RWPE1 (cell line): Measurements from ENCODE around the gene ZNF469.

Experiments
- CTCF ChIA-PET: fragments of 350-600 bp; sonication (Branson Sonifier 250); formaldehyde crosslinking; extraction: SDS; loops from one replicate; lab custom pipeline; 2021; lab: Yijun Ruan, JAX
- POLR2A ChIA-PET: fragments of 400-600 bp; formaldehyde crosslinking; extraction: SDS; loops from one replicate; lab custom pipeline; 2020; ENCODE audit warnings: antibody characterized with exemption; ENCODE audit not compliant: low non-redundant PET; lab: Yijun Ruan, JAX
- DNase-seq: peaks from one replicate; pipeline ENCODE4 v3.0.0; 2012; ENCODE audit warnings: low spot score
- H3K27ac ChIP-seq: fragments of 450-650 bp; 2 replicates; pipeline ENCODE4 v1.5.1; 2017
- CTCF ChIP-seq: fragments of 450-650 bp; conservative IDR thresholded peaks from 2 replicates; pipeline ENCODE4 v1.5.1; 2017; ENCODE audit warnings: low read depth, mild to moderate bottlenecking

ZNF469 gene

DNA sequence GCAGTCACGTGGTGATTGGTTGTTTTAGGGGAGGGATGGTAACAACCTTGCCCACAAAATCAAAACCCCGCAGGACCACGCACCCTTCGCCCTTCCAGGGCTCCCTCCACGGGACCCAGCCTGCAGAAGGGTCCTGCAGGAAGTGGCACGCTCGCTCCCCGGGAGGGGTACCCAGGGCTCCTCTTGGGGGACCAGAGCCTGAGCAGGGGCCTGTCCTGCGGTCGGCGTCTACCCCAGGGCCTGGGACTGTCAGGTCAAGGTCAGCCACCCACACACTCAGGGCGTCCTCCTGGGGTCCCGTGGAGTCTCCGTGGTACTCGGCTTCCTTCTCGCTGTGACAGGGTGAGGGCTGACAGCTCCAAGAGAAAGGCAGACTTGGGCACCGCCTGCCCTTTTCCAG lies 33.9 kb downstream of the ZNF469 start:
- ChIA-PET POLR2A (no interaction called here), CTCF (no interaction called here)
- DNase-seq, result no peak
- H3K27ac ChIP-seq, result no peak overlapping the region
- no peak for TF ChIP-seq CTCF

DNA sequence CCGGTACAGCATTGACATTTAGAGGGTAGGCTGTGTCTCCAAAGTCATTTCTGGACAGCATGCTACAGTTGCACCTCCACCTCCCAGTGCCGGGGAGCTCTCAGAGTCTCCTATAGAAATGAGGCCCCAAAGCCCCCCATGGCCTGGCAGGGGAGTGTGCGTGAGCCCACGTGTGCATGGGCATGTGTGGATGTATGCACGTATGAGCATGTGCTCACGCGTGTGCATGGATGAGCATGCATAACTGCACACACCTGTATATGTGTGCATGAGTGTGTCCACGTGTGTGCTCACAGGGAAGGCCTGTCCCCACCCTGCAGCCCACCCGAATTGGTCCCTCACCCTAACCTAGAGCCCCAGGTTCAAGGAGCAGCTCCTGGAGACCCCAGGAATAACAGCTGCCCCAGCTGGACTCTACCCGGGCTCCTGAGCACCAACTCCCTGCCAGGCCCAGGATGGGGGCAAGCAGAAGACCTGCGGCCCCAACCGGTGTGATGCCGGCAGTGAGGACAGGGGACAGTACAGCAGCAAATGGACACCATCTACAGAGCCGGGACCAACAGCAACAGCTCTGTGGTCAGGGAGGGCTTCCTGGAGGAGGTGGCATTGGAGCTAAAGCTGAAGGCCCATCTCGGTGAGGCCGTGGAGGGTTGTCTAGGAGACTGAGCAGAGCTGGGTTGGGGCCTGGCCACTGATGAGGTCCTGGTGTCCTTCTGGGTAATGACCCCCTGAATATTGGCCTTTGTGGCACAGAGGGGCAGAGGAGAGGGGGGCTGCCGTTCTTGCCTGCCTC lies 35.1 kb downstream of the ZNF469 start:
- ChIA-PET POLR2A (no interaction called here), CTCF (no interaction called here)
- no peak for DNase-seq
- H3K27ac ChIP-seq, result no peak overlapping the region
- no peak for TF ChIP-seq CTCF

GRCh38 chr16:88418869-88419268 lies 36.1 kb downstream of the ZNF469 start:
- no peak for DNase-seq
- TF ChIP-seq CTCF, result no peak
- H3K27ac ChIP-seq, result no peak overlapping the region
- ChIA-PET POLR2A (no interaction called here), CTCF (interaction anchor here (0.6 kb wide), 1 partner anchor 10 kb away, joined by 4 read pairs; no protein-coding TSS in a partner anchor)

DNA sequence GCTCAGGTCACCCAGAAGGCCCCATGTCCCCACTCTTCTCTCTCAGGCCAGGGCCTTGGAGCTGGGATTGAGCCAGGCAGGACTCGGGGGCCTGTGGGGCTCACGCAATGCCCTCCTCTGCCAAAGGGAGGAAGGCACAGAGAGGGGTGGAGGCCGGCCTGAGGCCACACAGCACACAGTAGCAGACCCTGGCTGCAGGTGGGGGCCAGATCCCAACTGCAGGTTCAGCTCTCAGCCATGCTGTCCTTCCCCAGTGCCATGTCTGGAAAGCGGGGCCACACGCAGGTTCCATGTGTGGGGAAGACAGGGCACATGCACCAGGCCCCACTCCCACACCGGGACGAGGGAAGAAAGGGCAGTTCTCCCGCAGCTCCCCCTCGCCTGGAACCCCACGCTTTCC lies 37.0 kb downstream of the ZNF469 start:
- no peak for TF ChIP-seq CTCF
- POLR2A ChIA-PET, result no interaction called here
- no peak for DNase-seq
- no peak overlapping the region for H3K27ac ChIP-seq
- CTCF ChIA-PET, result interaction anchor here (0.6 kb wide), 1 partner anchor 11 kb away, joined by 4 read pairs; no protein-coding TSS in a partner anchor

DNA sequence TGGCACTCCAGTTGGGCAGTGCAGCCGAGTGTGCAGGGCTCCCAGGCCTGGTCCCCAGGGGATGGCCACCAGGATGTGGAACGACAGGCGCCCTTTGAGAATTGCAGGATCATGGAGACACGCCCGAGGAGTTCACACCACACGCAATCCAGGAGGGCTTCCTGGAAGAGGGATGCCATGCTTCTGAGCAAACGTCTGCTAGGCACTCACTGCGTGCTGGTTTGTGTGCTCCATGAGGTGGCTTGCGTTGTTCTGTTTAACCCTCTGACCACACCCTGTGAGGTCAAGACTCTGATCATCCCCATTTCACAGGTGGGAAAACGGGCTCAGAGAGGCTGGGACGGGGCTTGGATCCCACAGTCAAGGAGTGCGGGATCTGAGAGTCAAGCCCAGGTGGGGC lies 37.7 kb downstream of the ZNF469 start:
- TF ChIP-seq CTCF, result no peak
- ChIA-PET CTCF (no interaction called here), POLR2A (no interaction called here)
- H3K27ac ChIP-seq, result no peak overlapping the region
- DNase-seq, result no peak

- TF ChIP-seq CTCF, result no peak
- H3K27ac ChIP-seq, result no peak overlapping the region
- ChIA-PET CTCF (no interaction called here), POLR2A (no interaction called here)
- no peak for DNase-seq
These were observed 38.5 kb downstream of the ZNF469 start for GRCh38 chr16:88421301-88421700.
